ENCODE measurements around the gene CRYBA2.

The CRYBA2 gene

GRCh38 chr2:218981390-218981880, 11.8 kb downstream of the CRYBA2 start:
- no peak for DNase-seq

GRCh38 chr2:218980735-218981389, 12.4 kb downstream of the CRYBA2 start:
- DNase-seq, result no peak

- peak; percentile 88 for DNase-seq
Observed at GRCh38 chr2:218979846-218980734, 13.1 kb downstream of the CRYBA2 start.

GRCh38 chr2:218975060-218975777, 18.0 kb downstream of the CRYBA2 start:
- DNase-seq, result no peak

- no peak for DNase-seq
Observed at GRCh38 chr2:218970894-218971293, 22.3 kb downstream of the CRYBA2 start.

GRCh38 chr2:218964041-218964771, 29.0 kb downstream of the CRYBA2 start:
- no peak for DNase-seq

- no peak for DNase-seq
Observed at GRCh38 chr2:218963601-218964000, 29.6 kb downstream of the CRYBA2 start.

GRCh38 chr2:218962859-218963492, 30.2 kb downstream of the CRYBA2 start:
- DNase-seq, result peak; percentile 60

- no peak for DNase-seq
Observed at GRCh38 chr2:218961651-218962570, 31.3 kb downstream of the CRYBA2 start.

- DNase-seq, result no peak
Observed at GRCh38 chr2:218961229-218961628, 32.0 kb downstream of the CRYBA2 start.

- DNase-seq, result no peak
Observed at GRCh38 chr2:218960309-218961165, 32.7 kb downstream of the CRYBA2 start.

GRCh38 chr2:218959761-218960308, 33.4 kb downstream of the CRYBA2 start:
- DNase-seq, result no peak

- DNase-seq, result peak; percentile 72
Observed at GRCh38 chr2:218959141-218959731, 34.0 kb downstream of the CRYBA2 start, which contains the start of gene CDK5R2. Gene CDK5R2 (plus strand): TSS chr2:218959666. CDS start chr2:218959821, 155 bp downstream.

GRCh38 chr2:218958276-218958675, 34.9 kb downstream of the CRYBA2 start:
- DNase-seq, result no peak

- no peak for DNase-seq
Observed at GRCh38 chr2:218957671-218958070, 35.6 kb downstream of the CRYBA2 start.

GRCh38 chr2:218956039-218956438, 37.2 kb downstream of the CRYBA2 start:
- DNase-seq, result no peak

GRCh38 chr2:218954541-218955300, 38.5 kb downstream of the CRYBA2 start:
- no peak for DNase-seq

- DNase-seq, result no peak
Observed at GRCh38 chr2:218953366-218953954, 39.8 kb downstream of the CRYBA2 start.

Measured in activated naive CD4-positive, alpha-beta T cell treated with Interleukin-2 at 50 U/mL for 16 hours (primary cell).